ENCODE measurements around the gene DHRS3. TPM values are rescaled to one million over a fixed set of nuclear protein-coding genes. Genes with fewer than 3 reads are reported as not detected.
"Not testable (repeated sequence)": the region's sequence is repeated elsewhere in the genome, so short reads cannot be mapped to it uniquely, and the experiment has no call there.

DHRS3 gene
- polyA plus RNA-seq, 1 of the 3 experiments (the other 2 are of a cell fraction): 44.8 TPM

DNA sequence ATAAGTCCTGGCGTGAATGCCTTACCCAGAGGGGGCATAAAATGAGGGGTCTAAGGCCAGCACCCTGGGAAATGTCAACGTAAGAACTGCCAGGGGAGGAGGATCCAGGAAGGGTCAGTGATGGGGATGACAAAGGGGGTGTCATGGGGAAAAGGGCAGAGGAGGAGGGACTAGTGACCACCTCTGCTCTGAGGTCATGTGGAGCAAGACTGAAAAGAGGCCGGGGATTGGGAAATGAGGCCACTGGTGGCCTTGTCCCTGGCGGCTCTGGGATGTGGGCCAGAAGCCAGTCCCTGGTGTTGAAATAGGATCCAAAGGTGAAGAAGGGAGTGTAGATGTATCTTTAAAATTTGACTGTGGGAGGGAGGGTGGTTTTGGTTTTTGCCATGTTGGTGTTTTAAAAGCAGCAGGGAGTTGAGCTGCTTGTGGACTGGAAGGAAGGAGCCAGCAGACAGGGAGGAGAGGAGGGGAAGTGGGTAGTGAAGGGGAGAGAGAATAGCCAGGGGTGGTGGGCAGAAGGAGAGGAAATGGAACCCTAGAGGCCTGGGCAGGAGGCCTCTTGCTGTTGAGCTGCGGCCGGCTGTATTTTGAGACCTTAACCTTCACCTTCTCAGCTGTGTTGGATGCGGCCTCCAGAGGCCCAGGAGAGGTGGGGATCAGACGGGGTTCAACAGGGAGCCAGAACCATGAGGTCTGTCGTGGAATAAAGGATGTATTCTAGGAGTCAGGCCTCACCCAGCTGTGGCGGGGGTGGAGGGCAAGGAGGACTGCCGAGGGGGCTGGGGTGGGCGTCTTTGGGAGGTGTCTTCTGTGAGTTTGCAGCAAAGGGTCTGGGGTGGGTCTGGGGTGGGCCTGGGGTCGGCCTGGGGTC is 92.5 kb downstream of the DHRS3 start:
- H3K9ac ChIP-seq: no peak overlapping the region
- H3K4me2 ChIP-seq: no peak overlapping the region
- H3K79me2 ChIP-seq (ENCODE audit: insufficient read depth): no peaks in the 10 kb centered on the region
- no peak overlapping the region for H2AFZ ChIP-seq (ENCODE audit: low read depth)
- no peaks in the 10 kb centered on the region for H3K9me2 ChIP-seq
- no peaks in the 10 kb centered on the region for H3K36me3 ChIP-seq (replicated peaks in 1 of 2; ENCODE audit: control insufficient read depth in 1 of 2, insufficient read depth in 2 of 2, low read length in 1 of 2)
- DNase-seq: no peak
- ChIA-PET POLR2A (interaction anchor here (0.7 kb wide), 1 partner anchor 401 kb away, joined by 3 read pairs; no protein-coding TSS in a partner anchor), CTCF (no interaction called here)
- 89% methylated on average over 12 of the region's 13 CpGs for WGBS (ENCODE audit: low lambda C conversion rate)
- no peaks in the 10 kb centered on the region for H3K9me3 ChIP-seq
- H3K4me1 ChIP-seq (ENCODE audit: control insufficient read depth in 1 of 2, insufficient read depth in 2 of 2, low read depth in 1 of 2, low read length in 1 of 2): peaks cover 0 to 6% of the 10 kb centered on the region in 2 experiments; a peak in 1 of 4 replicates
- TF ChIP-seq YY1 (IDR thresholded peaks at IDR 0.05; ENCODE audit: low read depth) (no peak), ELF1 (IDR thresholded peaks at IDR 0.05) (no peak), SMC3 (IDR thresholded peaks at IDR 0.05; ENCODE audit: low read depth, low read length) (no peak), USF1 (IDR thresholded peaks at IDR 0.05; ENCODE audit: borderline replicate concordance, low read depth) (no peak)
- H4K20me1 ChIP-seq (ENCODE audit: insufficient read depth): no peaks in the 10 kb centered on the region
- no peak overlapping the region for H3K27ac ChIP-seq (ENCODE audit: low read depth in 2 of 2, low read length in 1 of 2)
- H3F3A ChIP-seq (replicated peaks; ENCODE audit: insufficient read depth): no peaks in the 10 kb centered on the region
- no peaks in the 10 kb centered on the region for H3K27me3 ChIP-seq (ENCODE audit: insufficient read depth)
- no peak overlapping the region for H3K4me3 ChIP-seq (ENCODE audit: low read depth in 2 of 2, low read length in 1 of 2)

DNA sequence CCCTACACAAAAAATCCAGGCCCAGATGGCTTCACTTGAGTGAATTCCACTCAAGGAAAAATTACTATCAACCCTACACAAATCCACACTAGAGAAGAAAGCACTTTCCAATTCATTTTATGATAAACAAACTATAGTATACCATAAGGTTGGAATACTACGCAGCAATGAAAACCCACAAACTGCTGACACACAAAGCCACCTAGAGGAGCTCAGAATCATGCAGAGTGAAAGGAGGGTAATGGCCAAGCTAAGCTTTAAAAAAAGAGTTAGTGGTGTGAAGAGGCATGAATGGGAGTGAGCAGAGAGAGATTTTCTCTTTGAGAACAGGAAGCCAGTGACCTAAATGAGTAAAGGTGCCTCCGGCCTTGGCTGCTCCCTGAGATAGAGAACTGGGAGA is 93.7 kb downstream of the DHRS3 start:
- H3K4me3 ChIP-seq (ENCODE audit: low read depth in 2 of 2, low read length in 1 of 2): no peak overlapping the region
- no peaks in the 10 kb centered on the region for H3K9me2 ChIP-seq
- H3K27me3 ChIP-seq (ENCODE audit: insufficient read depth): no peaks in the 10 kb centered on the region
- ChIA-PET POLR2A (no interaction called here), CTCF (no interaction called here)
- WGBS (ENCODE audit: low lambda C conversion rate): 100% methylated on average over 2 of the region's 2 CpGs
- H3F3A ChIP-seq (replicated peaks; ENCODE audit: insufficient read depth): no peaks in the 10 kb centered on the region
- no peaks in the 10 kb centered on the region for H3K9me3 ChIP-seq
- TF ChIP-seq RFX5 (IDR thresholded peaks at IDR 0.05; ENCODE audit: low read length) (no peak), NFIC (IDR thresholded peaks at IDR 0.05; ENCODE audit: borderline replicate concordance) (no peak), REST (IDR thresholded peaks at IDR 0.05; ENCODE audit: low read depth, low read length) (no peak), FOSL2 (IDR thresholded peaks at IDR 0.05; ENCODE audit: borderline replicate concordance, low read depth) (no peak), TCF12 (IDR thresholded peaks at IDR 0.05) (no peak), POLR2AphosphoS5 (IDR thresholded peaks at IDR 0.05; ENCODE audit: low read depth, low read length) (no peak), TEAD4 (IDR thresholded peaks at IDR 0.05; ENCODE audit: borderline replicate concordance, insufficient read depth) (no peak)
- no peak overlapping the region for H3K4me2 ChIP-seq
- H3K79me2 ChIP-seq (ENCODE audit: insufficient read depth): no peaks in the 10 kb centered on the region
- no peaks in the 10 kb centered on the region for H3K36me3 ChIP-seq (replicated peaks in 1 of 2; ENCODE audit: control insufficient read depth in 1 of 2, insufficient read depth in 2 of 2, low read length in 1 of 2)
- H3K9ac ChIP-seq: no peak overlapping the region
- no peaks in the 10 kb centered on the region for H4K20me1 ChIP-seq (ENCODE audit: insufficient read depth)
- peaks cover 0 to 8% of the 10 kb centered on the region in 2 experiments; a peak in 1 of 4 replicates for H3K4me1 ChIP-seq (ENCODE audit: control insufficient read depth in 1 of 2, insufficient read depth in 2 of 2, low read depth in 1 of 2, low read length in 1 of 2)
- no peak for DNase-seq
- H3K27ac ChIP-seq (ENCODE audit: low read depth in 2 of 2, low read length in 1 of 2): no peak overlapping the region
- no peak overlapping the region for H2AFZ ChIP-seq (ENCODE audit: low read depth)

DNA sequence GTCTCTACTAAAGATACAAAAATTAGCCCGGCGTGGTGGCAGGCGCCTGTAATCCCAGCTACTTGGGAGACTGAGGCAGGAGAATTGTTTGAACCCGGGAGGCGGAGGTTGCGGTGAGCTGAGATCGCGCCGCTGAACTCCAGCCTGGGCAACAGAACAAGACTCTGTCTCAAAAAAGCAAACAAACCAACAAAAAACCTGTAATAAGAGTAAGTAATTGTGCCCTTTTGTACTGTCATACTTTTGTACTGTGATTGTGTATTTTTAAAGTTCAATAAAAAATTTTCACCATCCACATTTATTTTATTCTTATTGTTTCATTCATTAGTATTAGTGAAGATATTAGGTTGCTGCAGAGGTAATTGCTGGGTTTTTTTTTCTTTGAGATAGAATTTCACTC is 95.2 kb downstream of the DHRS3 start:
- DNase-seq; H3K79me2 ChIP-seq (ENCODE audit: insufficient read depth); H3K9me2 ChIP-seq; H3K9me3 ChIP-seq; H3K27ac ChIP-seq (ENCODE audit: low read depth in 2 of 2, low read length in 1 of 2); CTCF ChIA-PET; H3K9ac ChIP-seq; H3F3A ChIP-seq (replicated peaks; ENCODE audit: insufficient read depth); H3K4me2 ChIP-seq; H4K20me1 ChIP-seq (ENCODE audit: insufficient read depth); H2AFZ ChIP-seq (ENCODE audit: low read depth); H3K4me1 ChIP-seq (ENCODE audit: control insufficient read depth in 1 of 2, insufficient read depth in 2 of 2, low read depth in 1 of 2, low read length in 1 of 2); POLR2A ChIA-PET; H3K36me3 ChIP-seq (replicated peaks in 1 of 2; ENCODE audit: control insufficient read depth in 1 of 2, insufficient read depth in 2 of 2, low read length in 1 of 2); H3K27me3 ChIP-seq (ENCODE audit: insufficient read depth); H3K4me3 ChIP-seq (ENCODE audit: low read depth in 2 of 2, low read length in 1 of 2): not testable (repeated sequence)
- WGBS (ENCODE audit: low lambda C conversion rate): over 99% methylated on average over 9 of the region's 9 CpGs
